ENCODE results near the gene KIDINS220. TPM values are rescaled to one million over a fixed set of nuclear protein-coding genes. Genes with fewer than 3 reads are reported as not detected.

Gene KIDINS220
- polyA plus RNA-seq, 2 of the 4 experiments (the other 2 are of a cell fraction) = 16.4 to 45.9 TPM

DNA sequence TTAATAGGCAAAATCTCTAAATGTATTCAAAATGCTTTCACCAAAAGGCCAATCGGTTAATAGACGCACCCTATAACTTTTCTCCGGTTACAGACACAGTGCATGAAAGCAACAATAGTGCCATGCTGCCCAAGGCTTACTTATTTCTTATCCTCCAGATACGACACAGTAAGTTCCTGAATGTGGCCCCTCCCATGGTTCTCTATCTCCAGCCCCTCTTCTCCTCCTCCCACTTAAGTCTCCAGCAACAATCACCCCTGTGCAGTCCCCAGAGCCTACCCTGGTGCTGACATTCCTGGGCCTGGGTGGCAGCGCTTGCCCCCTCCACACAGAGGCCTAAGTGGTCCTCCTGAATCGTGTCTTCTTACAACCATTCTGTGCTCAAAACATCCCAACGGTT lies 3.6 kb downstream of the KIDINS220 start:
- ATAC-seq = no peak

DNA sequence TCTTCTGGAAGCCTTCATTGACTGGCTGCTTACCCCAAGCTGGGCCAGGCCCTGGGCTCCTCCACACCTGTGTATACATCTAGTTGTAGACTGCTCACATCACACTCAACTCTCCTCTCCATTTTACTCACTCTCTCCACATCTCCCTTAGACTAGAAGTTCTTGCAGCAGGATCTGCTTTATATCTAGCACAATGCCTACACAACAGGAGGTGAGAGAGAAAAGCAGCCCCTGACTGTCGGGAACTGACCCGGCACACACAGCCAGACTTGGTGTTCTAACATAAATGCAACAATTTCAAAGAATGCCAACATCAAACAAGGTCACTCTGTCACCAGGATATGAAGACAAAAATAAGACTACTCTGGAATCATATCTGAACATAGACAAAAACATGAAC lies 5.9 kb downstream of the KIDINS220 start:
- FAIRE-seq = no peak
- CTCF ChIA-PET = no interaction called here

More for the DNA sequence above, 3.6 kb downstream of the KIDINS220 start:
- H3K27ac ChIP-seq = no peak overlapping the region
- no peaks in the 10 kb centered on the region for H3K9me3 ChIP-seq
- 94% methylated on average over 7 of the region's 7 CpGs for WGBS (ENCODE audit: missing lambda C conversion rate)
- ChIA-PET POLR2A (no interaction called here), CTCF (interaction anchor here (0.9 to 2.5 kb wide), 3 partner anchors 39 to 309 kb away, joined by 3 to 6 read pairs (median 3); no protein-coding TSS in a partner anchor)
- peaks cover 12% of the 10 kb centered on the region; the same call in 2 of the 3 replicates for H3K4me1 ChIP-seq
- DNase-seq (ENCODE audit: low read depth in 1 of 2, low spot score in 1 of 2) = no peak
- no peak overlapping the region for H3K4me3 ChIP-seq
- FAIRE-seq = no peak
- H3K4me2 ChIP-seq = no peak overlapping the region
- TF ChIP-seq HOXB13 (CRISPR knock-in tag; IDR thresholded peaks at IDR 0.05; ENCODE audit: low read depth) (no peak), KDM1A (IDR thresholded peaks at IDR 0.05; ENCODE audit: low read depth) (no peak), CBX2 (IDR thresholded peaks at IDR 0.05; ENCODE audit: borderline replicate concordance, low read depth) (no peak), ZC3H11A (IDR thresholded peaks at IDR 0.05) (no peak), GATA3 (IDR thresholded peaks at IDR 0.05; ENCODE audit: borderline replicate concordance) (no peak), RAD21 (conservative IDR thresholded peaks at IDR 0.05 in 1 of 2, IDR thresholded peaks at IDR 0.05 in 1 of 2) (no peak), RARB (CRISPR knock-in tag; IDR thresholded peaks at IDR 0.05) (no peak), CHD4 (IDR thresholded peaks at IDR 0.05; ENCODE audit: borderline replicate concordance) (no peak), ZFP36 (IDR thresholded peaks at IDR 0.05; ENCODE audit: borderline replicate concordance, partially characterized antibody) (no peak), SREBF2 (IDR thresholded peaks at IDR 0.05) (no peak)
- TF ChIP-seq, protein P1, sequence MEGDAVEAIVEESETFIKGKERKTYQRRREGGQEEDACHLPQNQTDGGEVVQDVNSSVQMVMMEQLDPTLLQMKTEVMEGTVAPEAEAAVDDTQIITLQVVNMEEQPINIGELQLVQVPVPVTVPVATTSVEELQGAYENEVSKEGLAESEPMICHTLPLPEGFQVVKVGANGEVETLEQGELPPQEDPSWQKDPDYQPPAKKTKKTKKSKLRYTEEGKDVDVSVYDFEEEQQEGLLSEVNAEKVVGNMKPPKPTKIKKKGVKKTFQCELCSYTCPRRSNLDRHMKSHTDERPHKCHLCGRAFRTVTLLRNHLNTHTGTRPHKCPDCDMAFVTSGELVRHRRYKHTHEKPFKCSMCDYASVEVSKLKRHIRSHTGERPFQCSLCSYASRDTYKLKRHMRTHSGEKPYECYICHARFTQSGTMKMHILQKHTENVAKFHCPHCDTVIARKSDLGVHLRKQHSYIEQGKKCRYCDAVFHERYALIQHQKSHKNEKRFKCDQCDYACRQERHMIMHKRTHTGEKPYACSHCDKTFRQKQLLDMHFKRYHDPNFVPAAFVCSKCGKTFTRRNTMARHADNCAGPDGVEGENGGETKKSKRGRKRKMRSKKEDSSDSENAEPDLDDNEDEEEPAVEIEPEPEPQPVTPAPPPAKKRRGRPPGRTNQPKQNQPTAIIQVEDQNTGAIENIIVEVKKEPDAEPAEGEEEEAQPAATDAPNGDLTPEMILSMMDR (IDR thresholded peaks at IDR 0.05) = no peak
- TF ChIP-seq, protein P2, sequence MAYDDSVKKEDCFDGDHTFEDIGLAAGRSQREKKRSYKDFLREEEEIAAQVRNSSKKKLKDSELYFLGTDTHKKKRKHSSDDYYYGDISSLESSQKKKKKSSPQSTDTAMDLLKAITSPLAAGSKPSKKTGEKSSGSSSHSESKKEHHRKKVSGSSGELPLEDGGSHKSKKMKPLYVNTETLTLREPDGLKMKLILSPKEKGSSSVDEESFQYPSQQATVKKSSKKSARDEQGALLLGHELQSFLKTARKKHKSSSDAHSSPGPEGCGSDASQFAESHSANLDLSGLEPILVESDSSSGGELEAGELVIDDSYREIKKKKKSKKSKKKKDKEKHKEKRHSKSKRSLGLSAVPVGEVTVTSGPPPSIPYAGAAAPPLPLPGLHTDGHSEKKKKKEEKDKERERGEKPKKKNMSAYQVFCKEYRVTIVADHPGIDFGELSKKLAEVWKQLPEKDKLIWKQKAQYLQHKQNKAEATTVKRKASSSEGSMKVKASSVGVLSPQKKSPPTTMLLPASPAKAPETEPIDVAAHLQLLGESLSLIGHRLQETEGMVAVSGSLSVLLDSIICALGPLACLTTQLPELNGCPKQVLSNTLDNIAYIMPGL (CRISPR knock-in tag; IDR thresholded peaks at IDR 0.05; ENCODE audit: borderline replicate concordance) = no peak

DNA sequence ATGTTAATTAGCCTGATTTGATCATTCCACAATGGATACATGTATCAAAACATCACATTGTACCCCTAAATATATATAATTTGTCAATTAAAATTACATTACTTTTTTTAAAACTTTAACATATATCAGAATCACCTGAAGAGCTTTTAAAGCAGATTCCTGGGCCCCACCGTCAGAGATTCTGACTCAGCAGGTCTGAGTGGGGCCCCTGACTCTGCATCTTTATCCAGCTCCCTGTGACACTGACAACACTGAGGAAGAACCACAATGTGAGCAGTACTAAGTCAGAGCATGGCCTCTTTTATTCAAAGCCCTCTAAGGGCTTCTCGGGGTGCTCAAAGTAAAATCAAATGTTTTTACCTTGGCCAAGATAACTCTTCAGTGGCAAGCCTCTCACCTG lies 9.7 kb downstream of the KIDINS220 start:
- ChIA-PET CTCF (interaction anchor here (1.2 kb wide), 1 partner anchor 9 kb away, joined by 3 read pairs; no protein-coding TSS in a partner anchor), POLR2A (no interaction called here)
- no peak overlapping the region for H3K4me3 ChIP-seq
- H3K4me1 ChIP-seq = no peaks in the 10 kb centered on the region
- no peak overlapping the region for H3K27ac ChIP-seq
- TF ChIP-seq ZSCAN20 (CRISPR knock-in tag; IDR thresholded peaks at IDR 0.05) (no peak), NPAS2 (CRISPR knock-in tag; IDR thresholded peaks at IDR 0.05; ENCODE audit: borderline replicate concordance) (no peak), HOXA7 (CRISPR knock-in tag; IDR thresholded peaks at IDR 0.05) (no peak)
- TF ChIP-seq, protein P3, sequence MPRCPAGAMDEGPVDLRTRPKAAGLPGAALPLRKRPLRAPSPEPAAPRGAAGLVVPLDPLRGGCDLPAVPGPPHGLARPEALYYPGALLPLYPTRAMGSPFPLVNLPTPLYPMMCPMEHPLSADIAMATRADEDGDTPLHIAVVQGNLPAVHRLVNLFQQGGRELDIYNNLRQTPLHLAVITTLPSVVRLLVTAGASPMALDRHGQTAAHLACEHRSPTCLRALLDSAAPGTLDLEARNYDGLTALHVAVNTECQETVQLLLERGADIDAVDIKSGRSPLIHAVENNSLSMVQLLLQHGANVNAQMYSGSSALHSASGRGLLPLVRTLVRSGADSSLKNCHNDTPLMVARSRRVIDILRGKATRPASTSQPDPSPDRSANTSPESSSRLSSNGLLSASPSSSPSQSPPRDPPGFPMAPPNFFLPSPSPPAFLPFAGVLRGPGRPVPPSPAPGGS (IDR thresholded peaks at IDR 0.05) = no peak
- no peak overlapping the region for H3K4me2 ChIP-seq
- no peaks in the 10 kb centered on the region for H3K9me3 ChIP-seq
- 88% methylated on average over 2 of the region's 2 CpGs for WGBS (ENCODE audit: missing lambda C conversion rate)
- FAIRE-seq = no peak
- 0 out of 6 replicates have a peak, but pooled peaks of 1 of the 2 experiments have one; percentile 17 for ATAC-seq
- no peak for DNase-seq (ENCODE audit: low read depth in 1 of 2, low spot score in 1 of 2)

More for the DNA sequence above, 5.9 kb downstream of the KIDINS220 start:
- Histone ChIP-seq H3K27ac (no peak overlapping the region), H3K4me3 (no peak overlapping the region), H3K4me1 (peaks cover 10% of the 10 kb centered on the region; the same call in 2 of the 3 replicates), H3K4me2 (no peak overlapping the region), H3K9me3 (no peaks in the 10 kb centered on the region)
- POLR2A ChIA-PET = no interaction called here
- WGBS (ENCODE audit: missing lambda C conversion rate) = 95% methylated on average over 2 of the region's 2 CpGs
- ATAC-seq = no peak
- no peak for DNase-seq (ENCODE audit: low read depth in 1 of 2, low spot score in 1 of 2)
- TF ChIP-seq BHLHE40 (IDR thresholded peaks at IDR 0.05; ENCODE audit: low read depth, low read length) (no peak), HDAC2 (IDR thresholded peaks at IDR 0.05) (no peak), HOXA7 (CRISPR knock-in tag; IDR thresholded peaks at IDR 0.05) (no peak)
- TF ChIP-seq, protein P4, sequence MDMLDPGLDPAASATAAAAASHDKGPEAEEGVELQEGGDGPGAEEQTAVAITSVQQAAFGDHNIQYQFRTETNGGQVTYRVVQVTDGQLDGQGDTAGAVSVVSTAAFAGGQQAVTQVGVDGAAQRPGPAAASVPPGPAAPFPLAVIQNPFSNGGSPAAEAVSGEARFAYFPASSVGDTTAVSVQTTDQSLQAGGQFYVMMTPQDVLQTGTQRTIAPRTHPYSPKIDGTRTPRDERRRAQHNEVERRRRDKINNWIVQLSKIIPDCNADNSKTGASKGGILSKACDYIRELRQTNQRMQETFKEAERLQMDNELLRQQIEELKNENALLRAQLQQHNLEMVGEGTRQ (IDR thresholded peaks at IDR 0.05) = no peak
